GM19395 (cell line): ENCODE data around the gene TNIP1.
A peak's percentile ranks its signal among the peaks of the same experiment; 100 is the strongest.

Source experiments
- ATAC-seq: cut with Tn5 transposase; IDR thresholded peaks from one replicate; pipeline ENCODE4 v1.9.1; 2021; ENCODE audit warnings: mild to moderate bottlenecking, moderate library complexity; ENCODE audit not compliant: unreplicated experiment

Gene TNIP1, protein sequence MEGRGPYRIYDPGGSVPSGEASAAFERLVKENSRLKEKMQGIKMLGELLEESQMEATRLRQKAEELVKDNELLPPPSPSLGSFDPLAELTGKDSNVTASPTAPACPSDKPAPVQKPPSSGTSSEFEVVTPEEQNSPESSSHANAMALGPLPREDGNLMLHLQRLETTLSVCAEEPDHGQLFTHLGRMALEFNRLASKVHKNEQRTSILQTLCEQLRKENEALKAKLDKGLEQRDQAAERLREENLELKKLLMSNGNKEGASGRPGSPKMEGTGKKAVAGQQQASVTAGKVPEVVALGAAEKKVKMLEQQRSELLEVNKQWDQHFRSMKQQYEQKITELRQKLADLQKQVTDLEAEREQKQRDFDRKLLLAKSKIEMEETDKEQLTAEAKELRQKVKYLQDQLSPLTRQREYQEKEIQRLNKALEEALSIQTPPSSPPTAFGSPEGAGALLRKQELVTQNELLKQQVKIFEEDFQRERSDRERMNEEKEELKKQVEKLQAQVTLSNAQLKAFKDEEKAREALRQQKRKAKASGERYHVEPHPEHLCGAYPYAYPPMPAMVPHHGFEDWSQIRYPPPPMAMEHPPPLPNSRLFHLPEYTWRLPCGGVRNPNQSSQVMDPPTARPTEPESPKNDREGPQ

DNA sequence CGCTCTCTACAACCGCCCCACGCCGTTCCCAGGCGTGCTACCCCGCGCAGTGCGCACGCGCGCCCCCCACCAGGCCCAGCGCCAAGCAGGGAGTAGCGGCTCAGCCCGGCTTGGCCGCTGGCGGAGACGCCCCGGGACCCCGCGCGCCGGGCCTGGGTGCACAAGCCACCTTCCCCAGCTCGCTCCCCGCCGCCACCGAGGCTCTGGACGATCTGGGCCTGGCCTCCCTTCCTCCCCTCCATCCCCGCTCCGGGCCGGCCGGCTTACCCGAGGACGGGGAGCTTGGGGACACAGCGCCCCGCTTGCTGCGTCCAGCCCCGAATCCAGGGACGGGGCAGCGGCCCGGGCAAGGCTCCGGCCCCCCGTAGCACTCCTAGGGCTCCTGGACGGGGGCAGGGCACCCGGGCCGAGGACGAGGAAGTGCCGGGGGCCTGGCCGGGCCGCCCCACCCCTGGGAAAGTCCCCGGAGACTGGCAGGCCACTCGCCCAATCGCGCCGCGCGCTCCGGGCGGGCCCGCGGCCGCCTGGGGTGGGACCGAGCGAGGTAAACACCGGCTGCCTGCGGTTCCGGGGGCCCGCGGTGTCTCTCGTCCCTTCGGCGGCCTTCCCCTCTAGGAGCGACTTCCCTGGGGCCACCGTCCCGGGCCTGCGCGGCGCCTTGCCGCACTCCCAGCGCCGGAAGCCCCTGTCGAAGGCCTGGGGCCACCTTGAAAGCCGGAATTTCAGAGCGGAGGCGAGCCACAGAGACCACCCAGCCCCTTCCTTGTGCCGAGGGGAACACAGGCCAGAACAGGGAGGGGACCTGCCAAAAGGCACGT, at the start of gene TNIP1:
TSS of gene TNIP1 (minus strand) at position 422 of the 818 bp plus-strand sequence. CDS start 15,939 bp downstream, outside the sequence.
- peak; percentile 72 for ATAC-seq

DNA sequence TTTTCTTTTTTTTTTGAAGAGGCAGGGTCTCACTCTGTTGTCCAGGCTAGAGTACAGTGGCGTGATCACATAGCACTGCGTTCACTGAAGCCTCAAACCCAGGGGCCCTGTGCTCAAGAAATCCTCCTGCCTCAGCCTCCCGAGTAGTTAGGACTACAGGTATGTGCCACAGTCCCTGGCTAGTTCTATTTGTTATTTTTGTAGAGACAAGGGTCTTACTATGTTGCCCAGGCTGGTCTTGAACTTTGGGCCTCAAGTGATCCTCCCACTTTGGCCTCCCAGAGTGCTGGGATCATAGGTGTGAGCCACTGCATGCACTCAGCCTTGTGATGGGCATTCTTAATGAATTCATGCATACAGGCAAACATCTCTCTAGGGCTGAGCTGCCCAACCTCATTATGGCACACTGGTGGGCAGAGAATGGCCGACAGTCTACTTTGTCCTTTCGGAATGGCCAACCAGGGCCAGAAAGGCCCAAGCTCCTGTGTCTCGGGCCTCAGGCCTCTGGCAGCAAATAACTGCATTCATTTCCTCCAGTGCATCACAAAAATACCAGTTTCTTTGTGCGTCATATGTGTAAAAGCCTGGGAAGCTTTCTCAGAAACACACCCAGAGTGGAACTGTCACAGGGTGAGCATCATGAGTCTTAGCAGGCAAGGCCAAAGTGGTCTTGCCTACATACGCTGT, 49.5 kb upstream of the TNIP1 start:
- ATAC-seq, result no peak

DNA sequence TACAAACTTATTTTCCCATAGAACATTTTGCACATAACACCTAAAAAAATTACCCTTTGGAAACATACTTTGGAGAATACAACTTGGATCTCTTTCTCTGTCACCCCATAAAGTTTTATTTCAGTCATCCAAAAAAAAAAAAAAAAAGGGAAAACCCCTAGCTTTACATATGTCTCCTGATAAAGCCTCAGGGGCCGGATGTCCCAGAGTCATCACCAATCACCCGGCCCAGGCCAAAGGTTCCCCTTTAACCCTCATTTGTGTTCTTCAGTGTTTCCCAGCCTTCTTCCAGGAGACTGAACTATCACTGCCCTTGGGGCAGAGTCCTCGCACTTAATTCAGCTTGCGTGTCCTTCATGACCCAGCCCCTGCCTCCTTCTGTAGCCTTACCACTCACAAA, 48.0 kb upstream of the TNIP1 start:
- ATAC-seq, result no peak

DNA sequence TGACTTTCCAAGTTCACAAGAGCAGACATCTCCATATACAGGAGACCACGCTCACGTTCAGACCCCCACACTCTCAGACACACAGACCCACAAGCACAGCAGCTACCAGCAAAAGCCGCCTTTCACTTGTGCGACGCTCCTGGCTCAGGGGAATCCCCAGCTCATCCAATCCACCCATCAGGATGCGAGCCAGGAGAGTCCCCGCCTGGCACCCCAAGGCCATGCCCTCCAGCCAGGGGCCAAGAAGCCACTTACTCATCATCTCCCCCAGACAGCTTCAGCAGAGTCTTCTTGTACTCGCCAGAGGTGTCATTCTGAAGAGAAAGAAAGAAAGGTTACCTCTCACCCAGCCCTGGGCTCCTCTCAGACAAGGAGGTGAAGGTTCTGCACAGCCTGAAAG, 47.1 kb upstream of the TNIP1 start:
- ATAC-seq, result no peak

DNA sequence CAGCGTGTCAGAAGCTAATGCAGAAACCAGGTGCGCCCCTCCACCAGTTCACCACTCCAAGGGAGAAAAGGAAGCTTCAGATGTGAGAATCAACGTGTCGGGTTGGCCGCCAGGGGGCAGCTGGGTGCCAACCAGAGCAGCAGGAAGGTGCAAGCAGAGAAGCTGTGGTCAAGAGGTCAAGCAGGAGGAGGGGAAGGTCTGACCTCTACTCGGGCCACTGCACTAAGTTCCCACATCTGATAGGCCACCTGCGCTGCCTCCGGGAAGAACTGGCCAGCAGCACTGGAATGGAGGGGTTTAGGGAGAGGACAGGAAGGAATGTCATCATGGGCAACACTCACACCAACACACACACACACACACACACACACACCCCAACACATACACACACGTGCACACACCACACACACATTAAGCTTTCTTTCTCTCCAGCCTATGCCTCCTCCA, 45.4 kb upstream of the TNIP1 start:
- peak; percentile 42 for ATAC-seq

DNA sequence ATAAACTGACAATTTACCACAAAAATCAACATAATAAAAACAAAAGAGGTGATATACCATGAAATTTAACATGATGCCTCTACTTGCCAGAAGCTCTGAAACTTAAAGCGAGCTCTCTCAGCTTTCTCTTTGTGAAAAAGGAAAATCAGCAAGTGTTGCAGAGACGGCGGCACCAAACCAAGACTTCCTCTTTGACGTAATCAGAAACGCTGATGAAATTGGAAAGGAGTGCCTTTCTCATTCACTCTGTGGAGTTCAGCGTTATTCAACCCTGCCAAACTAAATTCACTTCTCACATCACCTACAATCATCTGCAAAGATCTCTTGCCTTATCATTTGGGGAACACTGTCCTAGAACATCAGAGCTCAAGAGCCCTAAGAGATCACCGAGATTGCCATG, 44.6 kb upstream of the TNIP1 start:
- ATAC-seq, result peak; percentile 38

DNA sequence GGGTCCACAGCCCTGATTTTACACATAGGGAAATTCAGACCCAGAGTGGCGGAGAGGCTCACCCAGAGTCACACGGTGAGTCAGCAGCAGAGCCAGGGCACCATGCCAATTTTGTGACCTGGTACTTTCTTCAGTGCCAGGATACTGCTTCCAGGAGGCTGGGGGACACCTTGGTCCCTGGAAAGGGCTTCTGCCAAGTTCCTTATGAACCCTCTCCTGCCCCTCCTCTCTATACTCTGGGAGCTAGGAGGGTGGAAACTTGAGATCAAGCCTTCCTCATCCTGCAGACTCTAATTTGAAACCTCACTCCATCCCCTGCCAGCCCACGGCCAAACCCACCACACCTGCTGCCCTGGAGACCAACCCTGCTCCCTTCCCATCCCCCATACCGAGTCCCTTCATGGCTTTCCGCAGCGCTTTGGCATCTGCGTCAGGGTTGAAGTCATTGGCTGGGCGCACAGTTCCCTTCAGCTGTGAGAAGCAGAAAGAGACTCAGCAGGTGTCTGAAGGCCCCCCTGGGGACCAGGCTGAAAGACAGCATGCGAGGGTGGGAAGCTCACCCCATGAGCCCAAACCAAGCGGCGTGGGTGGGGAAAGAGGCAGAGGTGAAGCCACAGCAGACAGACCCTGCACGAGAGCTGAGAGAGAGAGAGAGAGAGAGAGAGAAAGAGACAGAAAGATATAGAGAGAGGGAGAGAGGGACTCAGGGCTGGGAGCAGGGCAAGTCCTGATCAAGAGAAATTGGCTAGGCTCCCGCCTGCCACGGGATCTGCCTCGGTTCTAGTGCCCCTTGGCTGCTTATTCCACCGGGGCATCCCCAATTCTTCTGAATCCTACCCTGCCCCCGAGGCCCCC, 43.3 kb upstream of the TNIP1 start:
- ATAC-seq, result peak; percentile 84

DNA sequence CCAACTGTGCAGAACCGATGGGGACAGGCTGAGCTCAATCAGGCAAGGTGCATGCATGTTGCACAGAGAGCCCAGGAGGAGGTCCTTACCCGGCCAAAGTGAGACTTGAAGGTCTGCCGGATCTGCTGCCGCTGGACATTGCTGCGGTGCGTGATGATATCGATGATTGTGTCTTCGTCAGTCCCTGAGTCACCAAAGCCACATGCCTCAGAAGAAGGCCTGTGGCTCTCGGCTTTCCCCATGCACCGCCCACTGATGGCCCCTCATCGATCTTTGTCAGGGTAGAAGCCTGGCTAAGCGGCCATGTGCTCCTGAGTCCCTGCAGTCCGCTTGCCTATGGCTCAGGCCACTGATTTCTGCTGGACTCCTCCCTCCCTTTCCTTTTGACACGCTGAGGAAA, 42.0 kb upstream of the TNIP1 start:
- ATAC-seq, result no peak

DNA sequence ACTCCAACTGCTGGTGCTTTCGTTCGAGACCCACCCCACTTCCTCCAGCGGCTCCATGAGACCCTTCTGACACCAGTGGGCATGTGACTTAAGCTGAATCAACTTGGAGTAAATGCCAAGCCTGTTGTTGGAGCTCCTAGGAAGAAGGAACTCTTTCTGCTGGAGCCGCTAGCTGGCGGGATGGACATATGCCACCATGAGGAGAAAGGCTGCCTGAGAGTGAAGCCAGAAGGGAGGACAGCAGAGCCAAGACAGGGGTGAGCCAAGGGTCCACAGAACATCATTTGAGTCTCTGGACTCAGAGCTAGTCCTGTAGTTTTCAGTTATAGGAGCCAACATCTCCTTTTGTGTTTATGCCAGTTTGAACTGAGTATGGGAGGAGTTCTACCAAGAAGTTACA, 40.8 kb upstream of the TNIP1 start:
- ATAC-seq, result no peak

DNA sequence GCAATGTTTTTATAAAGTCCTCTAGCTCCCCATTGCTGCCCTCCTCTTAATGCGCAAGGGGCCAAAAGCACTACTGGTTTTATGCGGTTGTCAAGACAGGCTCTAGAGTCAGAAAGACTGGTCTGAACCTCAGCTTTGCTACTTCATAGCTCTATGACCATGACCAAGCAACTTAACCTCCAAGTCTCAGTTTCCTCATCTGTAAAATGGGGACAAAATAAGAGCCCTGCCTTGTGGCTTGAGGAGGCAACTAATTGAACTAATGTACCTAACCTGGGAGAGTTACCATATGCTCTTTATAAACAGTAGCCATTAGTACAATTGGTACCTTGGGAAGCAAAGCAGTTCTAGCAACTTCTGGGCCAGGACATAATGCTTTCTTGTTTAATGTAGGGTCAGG, 40.3 kb upstream of the TNIP1 start:
- ATAC-seq, result no peak

DNA sequence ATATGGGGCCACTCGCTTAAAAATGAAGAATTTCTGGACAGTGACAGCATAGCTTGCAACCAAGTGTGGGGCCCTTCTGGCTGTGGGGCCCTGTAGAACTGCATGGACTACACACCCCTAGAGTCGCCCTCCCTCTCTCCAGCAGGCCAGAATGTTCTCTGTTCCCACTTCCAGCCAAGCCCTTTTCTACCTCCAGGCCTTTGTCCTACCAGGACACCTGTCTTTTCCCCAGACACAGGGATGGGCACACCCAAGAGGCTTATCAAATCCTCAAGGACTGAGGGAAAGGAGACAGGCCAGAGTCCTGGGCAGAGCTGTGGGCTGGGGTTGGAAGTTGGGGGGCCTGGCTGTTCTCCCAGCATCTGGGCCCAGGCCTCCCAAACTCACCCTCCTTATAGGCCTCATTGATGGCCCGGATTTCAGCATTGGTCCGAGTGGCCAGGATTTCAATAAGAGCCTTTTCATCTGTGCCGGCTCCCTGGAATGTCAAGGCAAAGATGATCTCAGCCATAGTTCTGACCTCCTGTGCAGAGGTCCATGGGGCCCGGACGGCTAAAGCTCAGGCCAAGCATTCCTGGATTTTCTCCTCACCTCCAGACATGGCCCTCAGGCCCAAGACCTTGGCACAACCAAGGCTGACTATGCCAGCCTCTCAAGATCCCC, 38.2 kb upstream of the TNIP1 start:
- no peak for ATAC-seq

DNA sequence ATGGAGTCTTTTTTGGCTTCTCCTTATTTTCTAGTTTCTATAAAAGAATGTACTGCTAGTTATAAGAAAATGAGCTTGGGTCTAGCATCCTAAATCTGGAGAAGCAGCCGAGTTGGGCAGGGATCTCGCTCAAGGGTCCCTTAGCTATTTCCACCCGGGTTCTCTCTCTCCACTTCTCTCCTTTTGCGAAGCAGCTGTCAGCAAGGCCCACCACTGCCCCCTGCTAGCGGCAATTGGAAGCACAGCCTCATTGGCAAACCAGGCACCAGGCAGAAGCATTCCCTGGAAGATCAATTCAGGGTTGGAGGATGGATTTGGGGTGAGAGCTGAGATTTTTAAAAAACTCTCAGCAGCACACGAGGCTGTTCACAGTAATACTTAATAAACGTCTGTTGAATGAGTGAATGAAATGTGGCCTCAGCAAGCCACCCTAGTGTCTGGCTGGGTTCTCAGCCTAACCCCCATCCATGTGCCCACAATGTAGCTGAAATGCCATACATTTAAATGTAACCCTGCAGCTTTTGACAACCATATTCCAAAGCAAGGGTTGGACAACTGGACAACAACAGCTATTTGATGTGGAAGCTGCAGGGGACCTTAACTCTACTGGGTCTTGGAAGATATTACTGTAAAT, 34.6 kb upstream of the TNIP1 start:
- ATAC-seq, result no peak

DNA sequence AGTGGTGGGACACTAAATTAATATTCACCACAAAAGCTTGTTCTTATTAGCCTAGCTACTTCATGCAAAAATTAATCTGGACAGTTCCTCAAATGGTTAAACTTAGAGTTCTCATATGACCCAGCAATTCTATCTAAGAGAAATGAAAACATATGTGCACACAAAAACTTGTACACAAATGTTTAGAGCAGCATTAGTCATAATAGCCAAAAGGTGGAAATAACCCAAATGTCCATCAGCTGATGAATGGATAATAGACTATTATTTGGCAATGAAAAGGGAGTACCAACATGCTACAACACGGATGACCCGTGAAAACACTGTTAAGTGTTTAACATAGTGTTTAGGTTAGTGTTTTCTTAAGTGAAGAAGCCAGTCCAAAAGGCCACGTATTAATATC, 32.8 kb upstream of the TNIP1 start:
- no peak for ATAC-seq

DNA sequence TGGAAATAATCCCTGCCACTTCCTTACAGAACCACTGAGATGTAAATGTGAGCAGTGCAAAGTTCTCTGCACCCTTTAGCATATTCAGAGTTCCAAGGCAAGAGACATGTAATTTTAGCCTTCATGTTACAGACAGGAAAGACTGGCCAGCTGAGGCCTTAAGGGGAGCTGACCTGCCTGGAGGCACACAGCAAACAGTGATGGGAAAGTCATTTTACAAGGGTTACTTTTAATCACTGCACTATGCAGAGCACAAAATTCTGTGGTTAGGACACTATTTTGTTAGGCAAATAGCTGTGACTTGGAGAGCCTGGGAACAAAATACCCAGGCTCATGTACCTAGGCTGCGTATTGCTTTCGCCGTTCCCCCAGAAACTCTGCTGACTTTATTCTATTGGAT, 30.2 kb upstream of the TNIP1 start:
- ATAC-seq, result no peak

DNA sequence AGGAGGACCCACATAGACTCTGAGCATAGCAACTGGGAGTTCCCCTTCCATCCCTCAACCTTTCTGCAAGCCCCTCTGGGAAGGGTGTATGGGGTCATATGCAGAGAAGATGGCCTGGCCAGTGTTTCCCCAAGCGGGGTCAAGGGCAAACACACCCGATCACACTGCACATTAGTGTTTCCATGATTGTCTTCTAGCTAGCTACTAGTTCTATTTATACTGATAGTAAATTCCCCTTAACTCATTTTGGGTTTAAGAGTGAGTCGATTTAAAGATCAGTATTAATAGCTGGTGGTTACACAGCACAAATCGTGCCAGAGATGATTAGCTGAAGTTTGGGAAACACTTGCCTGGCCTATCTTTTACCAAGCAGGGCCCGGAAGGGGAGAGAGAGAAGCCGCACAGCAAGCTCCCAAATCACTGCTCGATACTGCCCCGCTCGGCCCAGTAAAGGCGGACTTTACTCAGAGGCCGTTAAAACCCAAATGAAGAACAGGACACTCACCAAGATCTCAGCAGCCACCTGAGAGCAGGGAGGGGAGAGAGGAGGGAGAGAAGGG, 29.4 kb upstream of the TNIP1 start:
- ATAC-seq, result no peak

DNA sequence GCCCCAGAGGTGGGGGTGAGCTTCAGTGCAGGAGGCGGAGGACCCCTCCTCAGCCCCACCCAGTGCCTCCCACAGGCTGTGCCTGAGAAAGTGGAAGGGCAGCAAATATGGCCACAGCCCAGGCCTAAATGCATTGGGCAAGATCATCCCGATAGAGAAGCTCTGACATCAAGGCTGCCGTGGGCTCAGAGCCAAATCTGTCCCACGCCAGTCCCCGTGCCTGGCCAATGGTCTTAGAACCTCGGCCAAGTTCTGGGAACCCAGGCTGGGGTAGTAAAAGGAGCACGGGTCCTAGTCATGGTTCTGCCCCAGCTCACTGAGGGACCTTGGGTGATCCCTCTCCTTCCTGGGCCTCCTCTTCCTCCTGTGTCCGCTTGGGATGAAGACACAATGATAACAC, 27.7 kb upstream of the TNIP1 start:
- no peak for ATAC-seq

DNA sequence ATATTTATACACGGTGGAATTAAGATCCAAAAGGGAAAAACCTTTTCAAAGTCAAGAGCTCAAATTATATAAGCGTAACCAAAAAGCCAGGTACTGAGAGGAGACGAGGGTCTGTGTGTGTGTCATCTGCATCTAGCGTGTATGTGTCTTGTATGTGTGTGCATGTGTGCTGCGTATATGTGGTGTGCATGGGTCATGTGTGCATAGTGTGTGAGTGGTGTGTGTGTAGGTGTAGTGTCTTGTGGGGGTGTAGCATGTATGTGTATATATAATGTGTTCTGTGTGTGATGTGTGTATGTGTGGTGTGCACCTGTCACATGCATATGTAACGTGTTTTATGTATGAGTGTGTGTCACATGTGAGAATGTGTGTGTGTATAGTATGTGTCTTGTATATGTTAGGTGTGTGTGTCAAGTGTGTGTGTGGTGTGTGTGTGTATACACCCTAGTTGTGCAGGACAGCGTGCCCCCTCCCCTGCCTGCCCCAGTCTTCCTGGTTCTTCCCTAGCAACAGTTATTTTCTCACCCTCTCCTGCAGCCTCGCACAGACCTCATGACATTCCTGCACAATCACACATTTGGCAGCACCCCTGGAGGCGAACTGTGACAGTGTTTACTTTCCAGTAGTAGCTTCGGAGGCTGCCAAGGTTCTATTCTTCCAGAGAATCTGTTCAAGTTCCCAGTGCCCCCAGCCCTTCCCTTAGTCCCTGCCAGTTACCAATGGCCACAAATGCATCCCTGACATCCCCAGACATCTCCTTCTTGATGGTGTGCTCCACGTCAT, 27.1 kb upstream of the TNIP1 start:
- no peak for ATAC-seq

DNA sequence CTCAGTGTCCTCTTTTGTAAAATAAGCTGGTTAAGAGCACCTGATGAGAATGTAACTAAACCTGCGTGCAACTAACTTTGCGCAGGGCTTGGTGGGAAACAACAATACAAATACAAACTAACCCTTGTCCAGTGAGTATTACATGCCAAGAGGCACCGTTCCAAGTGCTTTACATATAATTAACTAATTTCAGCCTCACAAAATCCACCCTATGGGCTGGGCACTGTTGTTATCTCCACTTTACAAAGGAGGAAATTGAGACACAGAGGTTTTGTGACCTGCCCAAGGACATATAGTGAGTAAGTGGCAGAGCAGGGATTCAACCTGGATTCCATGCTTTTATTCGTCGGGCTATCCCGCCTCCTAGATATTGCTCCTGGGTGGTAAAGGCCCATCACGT, 26.2 kb upstream of the TNIP1 start:
- ATAC-seq, result no peak
